Subcutaneous abdominal adipose tissue (tissue), 5 donors: ENCODE measurements around the gene MZT2B.
"Not testable (repeated sequence)": the region's sequence is repeated elsewhere in the genome, so short reads cannot be mapped to it uniquely, and the experiment has no call there.

Experiments
- H3K27ac ChIP-seq: one replicate; pipeline ENCODE4 v1.7.0; 2013; ENCODE audit warnings: low read depth, mild to moderate bottlenecking, inconsistent platforms, low read length, moderate library complexity
- H3K27me3 ChIP-seq, 5 donors: one replicate each; pipeline ENCODE4 v1.7.0; 2013; ENCODE audit warnings: low read length in 5 of 5, inconsistent platforms in 1 of 5; ENCODE audit not compliant: control insufficient read depth in 5 of 5, insufficient read depth in 4 of 5
- H3K36me3 ChIP-seq, 5 donors: one replicate each; pipeline ENCODE4 v1.7.0; 2013; ENCODE audit warnings: low read length in 5 of 5; ENCODE audit not compliant: control insufficient read depth in 5 of 5, insufficient read depth in 5 of 5
- H3K4me1 ChIP-seq, 5 donors: one replicate each; pipeline ENCODE4 v1.7.0; 2013; ENCODE audit warnings: low read length in 5 of 5, mild to moderate bottlenecking in 3 of 5, moderate library complexity in 1 of 5; ENCODE audit not compliant: control insufficient read depth in 5 of 5, insufficient read depth in 5 of 5
- H3K4me3 ChIP-seq, 5 donors: one replicate each; pipeline ENCODE4 v1.7.0; 2013; ENCODE audit warnings: low read length in 5 of 5, low read depth in 1 of 5
- H3K9ac ChIP-seq, 5 donors: one replicate each; pipeline ENCODE4 v1.7.0; 2013; ENCODE audit warnings: low read length in 5 of 5, mild to moderate bottlenecking in 4 of 5, moderate library complexity in 3 of 5
- H3K9me3 ChIP-seq, 5 donors: one replicate each; pipeline ENCODE4 v1.7.0; 2013; ENCODE audit warnings: low read length in 5 of 5; ENCODE audit not compliant: control insufficient read depth in 5 of 5
- donor health status: healthy.
- donor health status: healthy.
- donor health status: healthy.
- donor health status: healthy.
- donor health status: healthy.

MZT2B gene

DNA sequence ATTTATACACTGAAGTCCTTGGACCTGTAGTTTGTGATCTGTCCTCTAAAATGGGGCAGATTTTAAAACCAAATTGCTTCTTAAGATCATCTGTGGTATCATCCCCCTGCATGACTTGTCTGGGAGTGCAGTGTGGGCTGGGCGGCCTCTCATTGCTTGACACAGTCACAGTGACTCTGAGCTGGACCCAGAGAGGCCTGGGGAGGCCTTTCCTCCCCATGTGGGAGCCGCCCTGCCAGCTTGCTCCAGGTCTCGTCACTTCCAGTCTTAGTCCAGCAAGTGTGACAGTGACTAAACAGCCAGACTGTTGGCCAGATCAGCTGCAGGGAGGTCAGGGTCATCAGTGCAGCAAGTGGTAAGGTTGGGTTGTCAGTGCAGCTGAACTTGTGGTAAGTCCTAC, 21.1 kb downstream of the MZT2B start:
- H3K27ac ChIP-seq, H3K9ac ChIP-seq, H3K27me3 ChIP-seq, H3K36me3 ChIP-seq, H3K9me3 ChIP-seq, H3K4me1 ChIP-seq, H3K4me3 ChIP-seq: not testable (repeated sequence)

DNA sequence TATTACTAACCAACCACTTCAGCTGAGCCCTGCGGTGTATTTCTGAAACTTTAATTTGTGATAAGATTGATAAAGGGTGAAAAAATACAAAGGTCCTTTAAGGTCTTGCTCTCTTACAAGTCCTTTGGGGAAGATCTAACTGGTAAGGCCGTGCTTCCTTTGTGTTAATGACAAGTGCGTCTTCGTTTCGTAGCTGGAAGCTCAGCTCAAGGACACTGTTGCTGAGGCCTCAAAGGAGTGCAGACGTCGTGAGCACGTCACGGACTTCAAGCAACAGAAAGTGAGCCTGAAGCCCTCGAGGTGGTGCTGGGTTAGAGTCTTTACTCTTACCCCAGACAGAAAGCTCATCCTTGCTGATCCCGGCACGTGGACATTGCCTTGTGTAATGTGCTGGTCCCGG, 25.0 kb downstream of the MZT2B start:
- H3K4me1 ChIP-seq, H3K9me3 ChIP-seq, H3K4me3 ChIP-seq, H3K27ac ChIP-seq, H3K9ac ChIP-seq, H3K27me3 ChIP-seq, H3K36me3 ChIP-seq: not testable (repeated sequence)

DNA sequence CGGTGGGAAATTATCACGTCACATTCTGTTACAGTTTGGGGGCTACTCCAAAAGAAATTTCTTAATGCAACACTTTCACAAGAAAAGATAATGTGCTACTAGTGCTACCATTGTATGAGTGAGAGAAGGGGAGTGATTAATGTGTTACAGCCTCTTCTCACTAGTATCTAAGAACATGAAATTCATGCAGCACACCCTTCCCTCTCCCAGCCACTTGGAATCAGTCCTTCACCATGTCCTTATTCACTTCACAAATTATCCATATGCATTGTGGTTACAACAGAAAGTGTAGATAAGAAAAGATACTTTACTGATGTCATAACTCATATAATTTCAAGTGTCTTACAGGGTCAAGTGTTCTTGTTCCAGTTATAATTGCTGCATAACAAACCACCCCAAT, 37.1 kb downstream of the MZT2B start:
- H3K27ac ChIP-seq, H3K4me1 ChIP-seq, H3K9me3 ChIP-seq, H3K27me3 ChIP-seq, H3K4me3 ChIP-seq, H3K9ac ChIP-seq, H3K36me3 ChIP-seq: not testable (repeated sequence)

GRCh38 chr2:130220505-130220904, 38.4 kb downstream of the MZT2B start:
- H3K36me3 ChIP-seq, H3K9me3 ChIP-seq, H3K4me1 ChIP-seq, H3K9ac ChIP-seq, H3K27ac ChIP-seq, H3K27me3 ChIP-seq, H3K4me3 ChIP-seq: not testable (repeated sequence)

DNA sequence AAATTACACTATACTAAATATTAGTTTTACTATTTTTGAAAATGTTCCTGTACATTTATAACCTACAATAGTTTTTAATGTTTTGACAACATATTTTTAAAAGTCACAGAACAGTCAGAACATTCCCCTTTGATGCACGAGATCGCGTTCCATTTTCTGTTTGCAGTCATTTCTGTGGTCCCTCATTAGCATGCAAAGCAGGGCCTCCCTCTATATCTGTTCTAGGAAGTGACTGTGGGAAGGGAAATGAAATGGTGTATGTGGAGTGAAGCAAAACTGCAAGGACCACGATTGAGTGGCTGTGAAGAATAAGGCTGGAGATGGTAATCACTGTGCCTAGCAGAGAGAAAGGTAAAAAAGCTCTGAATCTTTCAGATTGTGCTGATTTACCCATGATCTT, 40.5 kb downstream of the MZT2B start:
- H3K27me3 ChIP-seq, H3K4me3 ChIP-seq, H3K27ac ChIP-seq, H3K36me3 ChIP-seq, H3K4me1 ChIP-seq, H3K9me3 ChIP-seq, H3K9ac ChIP-seq: not testable (repeated sequence)

GRCh38 chr2:130228005-130228404, 45.9 kb downstream of the MZT2B start:
- H3K9me3 ChIP-seq, H3K27ac ChIP-seq, H3K27me3 ChIP-seq, H3K9ac ChIP-seq, H3K4me1 ChIP-seq, H3K4me3 ChIP-seq, H3K36me3 ChIP-seq: not testable (repeated sequence)

GRCh38 chr2:130228467-130229160, 46.6 kb downstream of the MZT2B start:
- H3K27ac ChIP-seq, H3K9me3 ChIP-seq, H3K36me3 ChIP-seq, H3K27me3 ChIP-seq, H3K4me1 ChIP-seq, H3K9ac ChIP-seq: not testable (repeated sequence)
- peak overlapping the region in 2 of 5 donors; percentile 47 to 58 for H3K4me3 ChIP-seq

DNA sequence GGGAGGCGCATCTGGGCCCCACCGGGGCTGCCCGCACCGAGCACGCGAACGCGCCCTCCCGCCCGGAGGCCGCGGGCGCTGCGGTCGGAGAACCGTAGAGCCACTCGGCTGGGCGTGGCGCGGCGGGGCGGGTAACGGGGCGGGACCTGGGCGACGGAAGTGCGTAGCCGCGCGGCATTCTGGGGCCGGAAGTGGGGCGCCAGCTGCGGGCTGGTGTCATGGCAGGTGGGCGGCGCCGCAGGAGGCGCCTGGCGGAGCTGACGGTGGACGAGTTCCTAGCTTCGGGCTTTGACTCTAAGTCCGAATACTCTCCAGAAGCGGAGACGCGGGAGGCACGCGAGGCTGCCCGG, 47.1 kb downstream of the MZT2B start:
- not testable (repeated sequence) for H3K27ac ChIP-seq, H3K9me3 ChIP-seq, H3K27me3 ChIP-seq, H3K4me1 ChIP-seq, H3K9ac ChIP-seq, H3K36me3 ChIP-seq
- H3K4me3 ChIP-seq = peak overlapping the region in 4 of 5 donors; percentile 3 to 58 (median 38)

- not testable (repeated sequence) for H3K4me1 ChIP-seq, H3K27ac ChIP-seq, H3K27me3 ChIP-seq, H3K36me3 ChIP-seq, H3K4me3 ChIP-seq, H3K9ac ChIP-seq, H3K9me3 ChIP-seq
These were observed 48.3 kb downstream of the MZT2B start for GRCh38 chr2:130230376-130230775.

DNA sequence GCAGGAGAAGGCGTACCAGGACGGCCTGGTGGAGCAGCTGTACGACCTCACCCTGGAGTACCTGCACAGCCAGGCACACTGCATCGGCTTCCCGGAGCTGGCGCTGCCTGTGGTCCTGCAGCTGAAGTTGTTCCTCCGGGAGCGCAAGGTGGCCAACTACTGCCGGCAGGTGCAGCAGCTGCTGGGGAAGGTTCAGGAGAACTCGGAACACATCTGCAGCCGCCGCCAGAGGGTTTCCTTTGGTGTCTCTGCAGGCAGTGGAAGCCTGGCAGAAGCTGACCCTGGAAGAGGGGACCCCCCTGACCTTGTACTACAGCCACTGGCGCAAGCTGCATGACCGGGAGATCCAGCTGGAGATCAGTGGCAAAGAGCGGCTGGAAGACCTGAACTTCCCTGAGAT, 48.8 kb downstream of the MZT2B start:
- not testable (repeated sequence) for H3K9me3 ChIP-seq, H3K9ac ChIP-seq, H3K4me1 ChIP-seq

GRCh38 chr2:130231656-130232055, 49.6 kb downstream of the MZT2B start:
- Histone ChIP-seq H3K4me1 (peaks cover 0 to 6% (median 0%) of the 10 kb centered on the region in 5 donors), H3K27ac (no peak overlapping the region), H3K9ac (no peak overlapping the region), H3K4me3 (no peak overlapping the region), H3K9me3 (peaks cover 0 to 6% (median 3%) of the 10 kb centered on the region in 5 donors), H3K27me3 (peaks cover 0 to 2% (median 0%) of the 10 kb centered on the region in 5 donors), H3K36me3 (no peaks in the 10 kb centered on the region)

More for the DNA sequence above, 48.8 kb downstream of the MZT2B start:
- not testable (repeated sequence) for H3K27ac ChIP-seq, H3K4me3 ChIP-seq, H3K36me3 ChIP-seq, H3K27me3 ChIP-seq
